H1 (cell line): Measurements from ENCODE around the gene B9D1. TPM values are rescaled to one million over a fixed set of nuclear protein-coding genes. Genes with fewer than 3 reads are reported as not detected.

Experiments
- ATF3 ChIP-seq: IDR thresholded peaks from 2 replicates; pipeline ENCODE4 v1.6.1; 2011; ENCODE audit warnings: low read depth, mild to moderate bottlenecking, low read length; ENCODE audit not compliant: insufficient read depth
- BCL11A ChIP-seq, 2 experiments: IDR thresholded peaks; one replicate each; pipeline ENCODE4 v1.6.1; 2011; ENCODE audit warnings: low read depth in 2 of 2, low read length in 2 of 2, mild to moderate bottlenecking in 2 of 2
- CBX8 ChIP-seq: fragments of 300-800, 300-1000 bp; sonication (generic); IDR thresholded peaks from 2 replicates; pipeline ENCODE4 v1.7.1; 2016; ENCODE audit warnings: low read depth, low read length, borderline replicate concordance
- MAX ChIP-seq: IDR thresholded peaks from 2 replicates; pipeline ENCODE4 v1.6.1; 2012; ENCODE audit warnings: inconsistent platforms
- SP1 ChIP-seq: IDR thresholded peaks from 2 replicates; pipeline ENCODE4 v1.6.1; 2011; ENCODE audit warnings: low read depth, low read length
- polyA plus RNA-seq, 7 experiments: library from polyadenylated mRNA; depleted of rRNA in 3 of 7; stranded (reverse) in 5 of 7; unstranded in 2 of 7; fragments of >200 nt in 5 of 7; fragments of 200-250 nt in 2 of 7; gene quantifications; 1 replicate in 5 of 7; 2 replicates in 1 of 7; 4 replicates in 1 of 7; pipeline versions ENCODE4 v1.2.1 to v1.2.3, GENCODE V29; 2011 to 2013; ENCODE audit warnings: missing spikeins in 2 of 7, mixed read lengths in 2 of 7
- total RNA-seq: library from RNA; stranded (reverse); fragmentation: NEBNext Ultra II Directional; extraction: Animal tissue kit (Norgen Biotek cat#: 25700); gene quantifications from 2 replicates; pipeline ENCODE4 v1.2.1, GENCODE V29; 2021

B9D1 gene
- total and polyA plus RNA-seq, 2 of the 8 experiments (the other 6 are each of a cell fraction or from before 2014, with no cell fraction given) = 24.6 to 65.7 TPM

DNA sequence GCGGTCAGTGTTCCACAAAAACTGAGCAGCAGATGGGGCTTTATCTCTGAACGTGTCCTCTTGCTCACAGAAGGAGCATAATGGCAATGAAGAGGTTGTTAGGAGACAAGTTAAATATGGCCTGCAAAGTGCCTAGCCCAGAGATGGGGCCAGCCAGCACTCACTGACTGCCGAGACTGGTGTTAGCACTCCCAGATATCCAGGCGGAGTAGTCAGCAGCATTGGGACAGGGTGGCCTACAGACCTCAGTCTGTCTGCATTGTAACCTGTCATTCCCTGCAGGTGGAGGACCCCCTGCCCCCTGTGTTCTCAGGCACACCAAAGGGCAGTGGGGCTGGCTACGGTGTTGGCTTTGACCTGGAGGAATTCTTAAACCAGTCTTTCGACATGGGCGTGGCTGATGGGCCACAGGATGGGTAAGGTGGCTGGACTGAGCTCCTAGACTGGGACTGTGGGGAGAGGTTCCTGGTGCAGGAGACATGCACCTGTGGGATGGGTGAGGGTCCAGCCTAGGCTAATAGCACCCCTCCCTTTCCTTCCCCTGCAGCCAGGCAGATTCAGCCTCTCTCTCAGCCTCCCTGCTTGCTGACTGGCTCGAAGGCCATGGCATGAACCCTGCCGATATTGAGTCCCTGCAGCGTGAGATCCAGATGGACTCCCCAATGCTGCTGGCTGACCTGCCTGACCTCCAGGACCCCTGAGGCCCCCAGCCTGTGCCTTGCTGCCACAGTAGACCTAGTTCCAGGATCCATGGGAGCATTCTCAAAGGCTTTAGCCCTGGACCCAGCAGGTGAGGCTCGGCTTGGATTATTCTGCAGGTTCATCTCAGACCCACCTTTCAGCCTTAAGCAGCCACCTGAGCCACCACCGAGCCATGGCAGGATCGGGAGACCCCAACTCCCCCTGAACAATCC lies 20.3 kb upstream of the B9D1 start (continued):
- TF ChIP-seq CBX8 = no peak
- TF ChIP-seq SP1 = no peak
- TF ChIP-seq BCL11A (IDR thresholded peaks at IDR 0.05; ENCODE audit: low read depth in 2 of 2, low read length in 2 of 2) = no peak
- TF ChIP-seq ATF3 = no peak
- no peak for TF ChIP-seq MAX
